HG03520 (cell line): Measurements from ENCODE around the gene KIR2DL3.
"Not testable (repeated sequence)": the region's sequence is repeated elsewhere in the genome, so short reads cannot be mapped to it uniquely, and the experiment has no call there.

ENCODE experiments used
- ATAC-seq: cut with Tn5 transposase; IDR thresholded peaks from one replicate; pipeline ENCODE4 v1.9.1; 2021; ENCODE audit warnings: mild to moderate bottlenecking, moderate library complexity; ENCODE audit not compliant: unreplicated experiment

Gene KIR2DL3

DNA sequence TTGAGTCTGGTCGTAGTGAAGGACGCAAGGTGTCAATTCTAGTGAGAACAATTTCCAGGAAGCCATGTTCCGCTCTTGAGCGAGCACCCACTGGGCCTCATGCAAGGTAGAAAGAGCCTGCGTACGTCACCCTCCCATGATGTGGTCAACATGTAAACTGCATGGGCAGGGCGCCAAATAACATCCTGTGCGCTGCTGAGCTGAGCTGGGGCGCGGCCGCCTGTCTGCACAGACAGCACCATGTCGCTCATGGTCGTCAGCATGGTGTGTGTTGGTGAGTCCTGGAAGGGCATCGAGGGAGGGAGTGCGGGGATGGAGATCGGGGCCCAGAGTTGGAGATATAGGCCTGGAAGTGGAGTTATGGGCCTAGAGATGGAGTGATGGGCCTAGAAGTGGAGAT lies at the start of gene KIR2DL3:
KIR2DL3 (plus strand) TSS at position 208 of the 400 bp plus-strand sequence; CDS start at position 241, 33 bp downstream.
- not testable (repeated sequence) for ATAC-seq

DNA sequence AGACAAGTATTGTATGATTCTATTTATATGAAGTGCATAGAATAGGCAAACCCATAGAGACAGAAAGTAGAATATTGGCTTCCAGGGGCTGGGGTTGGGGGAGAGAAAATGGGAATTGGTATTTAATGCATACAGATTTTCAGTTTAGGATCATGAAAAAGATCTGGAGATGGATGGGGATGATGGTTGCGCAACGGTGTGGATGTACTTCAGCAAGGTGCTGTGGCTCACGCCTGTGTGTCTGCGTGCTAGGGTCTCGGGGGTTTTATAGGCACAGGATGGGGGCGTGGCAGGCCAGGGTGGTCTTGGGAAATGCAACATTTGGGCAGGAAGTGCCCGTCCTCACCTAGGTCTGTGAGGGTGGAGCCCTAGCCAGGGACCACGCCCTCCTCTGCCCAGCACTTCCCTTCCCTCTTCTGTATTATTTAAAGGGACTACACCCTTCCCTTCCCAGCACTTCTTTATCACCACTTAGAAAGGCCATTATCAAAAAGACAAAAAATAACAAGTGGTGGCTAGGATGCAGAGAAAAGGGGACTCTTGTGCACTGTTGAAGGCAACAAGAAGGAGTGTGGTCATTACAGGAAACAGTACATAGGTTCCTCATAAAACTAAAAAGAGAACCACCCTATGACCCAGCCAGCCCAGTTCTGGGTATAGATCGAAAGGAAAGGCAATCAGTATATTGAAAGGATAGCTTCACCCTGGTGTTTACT lies 46.6 kb upstream of the KIR2DL3 start:
- ATAC-seq: no peak

DNA sequence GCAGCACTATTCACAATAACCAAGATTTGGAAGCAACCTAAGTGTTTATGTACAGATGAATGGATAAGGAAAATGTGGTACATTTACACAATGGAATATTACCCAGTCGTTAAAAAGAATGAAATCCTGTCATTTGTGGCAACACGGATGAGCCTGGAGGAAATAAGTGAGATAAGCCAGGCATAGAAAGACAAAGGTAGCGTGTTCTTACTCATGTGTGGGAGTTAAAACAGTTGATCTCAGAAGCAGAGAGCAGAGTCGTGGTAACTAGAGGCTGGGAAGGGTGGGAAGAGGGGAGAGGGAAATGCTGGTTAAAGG lies 46.1 kb upstream of the KIR2DL3 start:
- no peak for ATAC-seq

DNA sequence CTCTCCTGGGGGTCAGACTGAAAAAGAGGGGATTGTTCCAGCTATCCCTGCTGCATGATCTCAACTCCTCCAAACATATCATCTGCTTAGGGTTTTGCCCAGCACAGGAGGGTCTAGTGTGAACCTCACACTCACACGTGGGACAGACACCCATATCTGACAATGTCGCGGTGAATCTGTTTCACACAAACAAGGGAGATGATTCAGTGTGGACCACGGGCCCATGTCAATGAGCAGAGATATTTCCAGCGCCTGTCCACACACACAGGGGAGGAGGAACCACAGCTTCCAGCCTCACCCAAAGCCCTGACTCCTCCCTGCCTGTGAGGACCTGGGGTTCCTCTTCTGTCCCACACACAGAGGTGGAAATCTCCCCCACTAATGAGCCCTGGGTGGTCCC lies 43.7 kb upstream of the KIR2DL3 start:
- no peak for ATAC-seq

DNA sequence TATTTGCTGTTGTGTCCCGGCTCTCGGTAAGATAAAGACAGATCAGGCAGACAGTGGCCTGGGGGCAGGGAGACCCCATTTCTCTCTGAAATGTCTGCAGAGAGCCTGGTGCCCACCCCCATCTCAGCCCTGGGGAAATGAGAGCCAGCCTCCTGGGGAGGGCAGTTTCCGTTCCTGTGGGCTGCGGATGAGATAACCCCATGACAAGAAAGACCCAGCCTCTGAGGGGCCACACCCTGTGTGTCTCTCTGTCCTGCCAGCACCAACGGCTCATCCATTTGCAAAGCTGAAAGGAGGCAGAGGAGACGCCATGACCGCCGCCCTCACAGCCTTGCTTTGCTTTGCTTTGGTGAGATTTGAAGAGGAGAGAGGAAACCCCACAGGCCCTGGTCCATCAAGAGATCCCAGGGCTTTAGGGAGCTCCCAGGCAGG lies 42.2 kb upstream of the KIR2DL3 start:
- ATAC-seq: no peak

DNA sequence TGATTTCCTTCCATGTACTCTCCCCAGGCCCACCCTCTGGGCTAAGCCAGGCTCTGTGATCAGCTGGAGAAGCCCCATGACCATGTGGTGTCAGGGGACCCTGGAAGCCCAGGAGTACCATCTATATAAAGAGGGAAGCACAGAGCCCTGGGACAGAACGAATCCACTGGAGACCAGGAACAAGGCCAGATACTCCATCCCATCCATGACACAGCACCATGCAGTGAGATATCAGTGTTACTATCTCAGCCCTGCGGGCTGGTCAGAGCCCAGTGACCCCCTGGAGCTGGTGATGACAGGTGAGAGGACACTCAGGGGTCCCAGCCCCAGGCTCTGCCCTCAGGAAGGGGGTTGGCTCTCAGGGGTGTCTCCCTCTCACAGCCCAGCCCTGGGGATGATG lies 41.5 kb upstream of the KIR2DL3 start:
- no peak for ATAC-seq

DNA sequence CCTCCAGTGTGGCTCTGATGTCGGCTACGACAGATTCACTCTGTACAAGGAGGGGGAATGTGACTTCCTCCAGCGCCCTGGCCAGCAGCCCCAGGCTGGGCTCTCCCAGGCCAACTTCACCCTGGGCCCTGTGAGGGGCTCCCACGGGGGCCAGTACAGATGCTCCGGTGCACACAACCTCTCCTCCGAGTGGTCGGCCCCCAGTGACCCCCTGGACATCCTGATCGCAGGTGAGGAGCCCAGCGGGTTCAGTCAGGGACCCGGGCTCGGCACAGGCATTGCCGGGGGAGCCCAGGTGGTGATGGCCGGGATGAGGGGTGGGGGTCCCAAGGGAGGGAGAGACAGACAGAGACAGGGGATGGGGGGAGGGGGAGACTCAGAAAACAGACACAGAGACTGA lies 40.6 kb upstream of the KIR2DL3 start:
- not testable (repeated sequence) for ATAC-seq

DNA sequence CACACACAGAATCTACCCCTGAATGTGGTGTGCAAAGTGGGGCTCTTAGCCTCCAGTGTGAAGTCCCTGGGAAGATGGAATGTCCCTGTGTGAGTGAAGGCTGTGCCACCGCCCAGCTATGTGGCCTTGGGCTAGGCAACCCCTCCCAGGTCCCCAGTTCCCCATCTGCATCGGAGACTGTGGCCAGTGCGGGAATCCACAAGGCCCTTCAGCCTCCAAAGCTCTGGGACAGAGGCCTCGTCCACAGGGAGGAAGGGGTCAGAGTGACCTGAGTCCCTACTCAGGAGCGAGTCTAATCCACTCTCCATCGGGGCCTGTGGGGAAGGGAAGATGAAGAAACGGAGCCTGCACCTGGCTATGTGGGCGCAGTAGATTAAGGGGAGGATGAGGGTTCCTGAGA lies 33.4 kb upstream of the KIR2DL3 start:
- no peak for ATAC-seq

DNA sequence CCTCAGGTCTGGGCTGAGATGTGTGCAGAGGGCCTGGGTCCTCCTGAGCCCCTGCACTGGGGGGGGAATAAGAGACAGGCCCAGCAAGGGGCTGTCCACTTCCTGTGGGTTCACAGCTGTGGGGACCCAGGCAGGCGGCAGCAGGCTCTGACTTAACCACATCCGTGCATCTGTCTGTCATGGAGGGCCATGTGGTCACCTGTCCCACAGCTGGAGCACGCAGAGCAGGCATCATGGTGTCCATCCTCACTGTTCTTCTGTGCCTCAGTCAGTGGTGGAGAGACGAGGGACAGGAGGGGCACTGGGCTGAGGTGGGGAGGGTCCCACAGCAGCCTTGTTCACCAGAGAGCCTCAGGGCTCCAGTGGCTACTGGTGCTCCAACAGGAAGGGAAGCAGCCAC lies 30.4 kb upstream of the KIR2DL3 start:
- ATAC-seq: no peak

DNA sequence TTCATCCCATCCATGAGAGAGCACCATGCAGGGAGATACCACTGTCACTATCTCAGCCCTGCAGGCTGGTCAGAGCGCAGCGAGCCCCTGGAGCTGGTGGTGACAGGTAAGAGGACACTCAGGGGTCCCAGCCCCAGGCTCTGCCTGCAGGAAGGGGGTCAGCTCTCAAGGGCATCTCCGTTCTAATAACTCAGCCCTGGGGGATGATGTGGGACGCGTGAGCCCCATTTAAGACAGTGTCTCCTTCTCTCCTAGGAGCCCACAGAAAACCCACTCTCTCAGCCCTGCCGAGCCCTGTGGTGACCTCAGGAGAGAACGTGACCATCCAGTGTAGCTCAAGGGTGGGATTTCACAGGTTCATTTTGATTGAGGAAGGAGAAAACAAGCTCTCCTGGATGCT lies 29.5 kb upstream of the KIR2DL3 start:
- no peak for ATAC-seq

DNA sequence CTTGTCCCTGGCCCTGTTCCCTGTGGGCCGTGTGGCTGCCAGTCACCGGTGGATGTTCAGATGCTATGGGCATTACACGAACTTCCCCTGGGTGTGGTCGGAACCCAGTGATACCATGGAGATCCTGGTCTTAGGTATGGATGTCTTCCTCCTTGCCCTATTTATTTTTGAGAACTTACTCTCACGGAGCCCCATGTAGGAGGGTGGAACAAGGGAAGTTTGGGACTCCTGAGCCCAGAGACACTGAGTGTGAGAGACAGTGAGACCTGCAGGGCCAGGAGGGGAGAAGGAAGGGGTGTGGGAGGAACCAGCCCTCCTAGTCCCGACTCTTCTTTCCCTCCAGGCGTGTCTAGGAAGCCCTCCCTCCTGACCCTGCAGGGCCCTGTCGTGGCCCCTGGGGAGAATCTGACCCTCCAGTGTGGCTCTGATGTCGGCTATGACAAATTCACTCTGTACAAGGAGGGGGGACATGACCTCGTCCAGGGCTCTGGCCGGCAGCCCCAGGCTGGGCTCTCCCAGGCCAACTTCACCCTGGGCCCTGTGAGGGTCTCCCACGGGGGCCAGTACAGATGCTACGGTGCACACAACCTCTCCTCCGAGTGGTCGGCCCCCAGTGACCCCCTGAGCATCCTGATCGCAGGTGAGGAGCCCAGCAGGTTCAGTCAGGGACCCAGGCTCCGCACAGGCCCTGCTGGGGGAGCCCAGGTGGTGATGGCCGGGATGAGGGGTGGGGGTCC lies 28.9 kb upstream of the KIR2DL3 start:
- no peak for ATAC-seq

DNA sequence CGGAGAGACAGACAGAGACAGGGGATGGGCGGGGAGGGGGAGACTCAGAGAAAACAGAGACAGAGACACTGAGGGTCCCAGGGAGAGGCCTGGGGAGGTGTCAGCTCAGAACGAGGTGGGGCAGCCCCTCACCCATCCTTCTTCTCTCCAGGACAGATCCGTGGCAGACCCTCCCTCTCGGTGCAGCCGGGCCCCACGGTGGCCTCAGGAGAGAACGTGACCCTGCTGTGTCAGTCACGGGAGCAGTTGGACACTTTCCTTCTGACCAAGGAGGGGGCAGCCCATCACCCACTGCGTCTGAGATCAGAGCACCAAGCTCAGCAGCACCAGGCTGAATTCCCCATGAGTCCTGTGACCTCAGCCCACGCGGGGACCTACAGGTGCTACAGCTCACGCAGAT lies 28.4 kb upstream of the KIR2DL3 start:
- not testable (repeated sequence) for ATAC-seq

DNA sequence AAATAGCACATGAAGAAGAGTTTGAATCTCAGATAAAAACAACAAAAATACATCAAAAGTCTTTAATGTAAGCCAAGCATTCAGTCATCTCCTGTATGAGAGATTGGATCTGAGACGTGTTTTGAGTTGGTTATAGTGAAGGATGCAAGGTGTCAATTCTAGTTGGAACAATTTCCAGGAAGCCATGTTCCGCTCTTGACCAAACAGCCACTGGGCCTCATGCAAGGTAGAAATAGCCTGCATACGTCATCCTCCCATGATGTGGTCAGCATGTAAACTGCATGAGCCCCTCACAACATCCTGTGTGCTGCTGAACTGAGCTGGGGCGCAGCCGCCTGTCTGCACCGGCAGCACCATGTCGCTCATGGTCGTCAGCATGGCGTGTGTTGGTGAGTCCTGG lies 14.2 kb upstream of the KIR2DL3 start, which contains the start of gene KIR3DL3:
KIR3DL3 (plus strand) TSS at position 301 of the 400 bp plus-strand sequence; CDS start at position 356, 55 bp downstream.
- no peak for ATAC-seq

DNA sequence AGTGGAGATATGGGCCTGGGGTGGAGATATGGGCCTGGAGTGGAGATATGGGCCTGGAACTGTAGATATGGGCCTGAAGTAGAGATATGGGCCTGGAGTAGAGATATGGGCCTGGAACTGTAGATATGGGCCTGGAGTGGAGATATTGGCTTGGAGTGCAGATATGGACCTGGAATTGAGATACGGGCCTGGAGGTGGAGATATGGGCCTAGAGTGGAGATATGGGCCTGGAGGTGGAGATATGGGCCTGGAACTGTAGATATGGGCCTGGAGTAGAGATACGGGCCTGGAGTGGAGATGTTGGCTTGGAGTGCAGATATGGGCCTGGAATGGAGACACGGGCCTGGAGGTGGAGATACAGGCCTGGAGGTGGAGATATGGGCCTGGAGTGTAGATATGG lies 13.7 kb upstream of the KIR2DL3 start:
- ATAC-seq: no peak

DNA sequence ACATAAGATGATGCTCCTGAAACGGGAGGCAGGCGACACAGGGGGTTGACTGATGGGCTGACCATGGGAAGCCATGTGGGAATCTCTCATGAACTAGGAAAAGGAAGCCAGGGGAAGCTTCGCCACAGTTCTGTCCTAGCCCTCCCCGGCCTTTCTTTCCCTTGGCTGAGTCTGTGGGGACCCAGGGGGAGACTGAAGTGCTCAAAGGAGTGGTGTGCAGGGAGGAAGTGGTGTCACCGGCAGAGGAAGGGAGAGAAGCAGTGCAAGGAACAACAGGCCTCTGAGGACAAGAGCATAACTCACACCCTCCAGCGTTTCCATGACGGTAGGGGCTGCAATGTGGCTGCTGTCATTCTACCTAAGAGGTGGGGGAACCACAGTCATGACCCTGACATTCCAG lies 13.0 kb upstream of the KIR2DL3 start:
- ATAC-seq: no peak

DNA sequence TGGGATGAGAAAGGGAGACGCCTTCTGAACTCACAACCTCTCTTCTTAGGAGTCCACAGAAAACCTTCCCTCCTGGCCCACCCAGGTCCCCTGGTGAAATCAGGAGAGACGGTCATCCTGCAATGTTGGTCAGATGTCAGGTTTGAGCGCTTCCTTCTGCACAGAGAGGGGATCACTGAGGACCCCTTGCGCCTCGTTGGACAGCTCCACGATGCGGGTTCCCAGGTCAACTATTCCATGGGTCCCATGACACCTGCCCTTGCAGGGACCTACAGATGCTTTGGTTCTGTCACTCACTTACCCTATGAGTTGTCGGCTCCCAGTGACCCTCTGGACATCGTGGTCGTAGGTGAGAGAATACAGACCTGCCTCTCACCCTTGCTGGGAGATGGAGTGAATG lies 10.8 kb upstream of the KIR2DL3 start:
- no peak for ATAC-seq

DNA sequence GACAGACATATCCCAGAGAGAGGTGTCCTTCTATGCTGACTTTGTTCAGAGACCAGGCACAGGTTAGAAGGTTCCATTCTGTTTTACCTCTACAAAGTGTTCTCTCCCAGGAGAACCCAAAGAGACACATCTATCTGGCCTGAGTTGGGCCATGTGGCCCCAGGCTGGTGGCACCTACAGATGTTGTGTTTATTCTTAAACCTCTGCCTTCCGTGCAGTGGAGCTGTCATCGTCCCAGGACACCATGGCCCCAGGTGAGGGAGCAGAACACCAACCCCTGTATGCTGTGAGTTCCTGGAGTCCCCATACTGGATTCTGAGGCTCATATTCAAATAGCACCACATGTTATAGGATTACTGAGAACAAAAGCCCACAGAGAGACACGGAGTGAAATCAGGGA lies 10.1 kb upstream of the KIR2DL3 start:
- ATAC-seq: no peak

DNA sequence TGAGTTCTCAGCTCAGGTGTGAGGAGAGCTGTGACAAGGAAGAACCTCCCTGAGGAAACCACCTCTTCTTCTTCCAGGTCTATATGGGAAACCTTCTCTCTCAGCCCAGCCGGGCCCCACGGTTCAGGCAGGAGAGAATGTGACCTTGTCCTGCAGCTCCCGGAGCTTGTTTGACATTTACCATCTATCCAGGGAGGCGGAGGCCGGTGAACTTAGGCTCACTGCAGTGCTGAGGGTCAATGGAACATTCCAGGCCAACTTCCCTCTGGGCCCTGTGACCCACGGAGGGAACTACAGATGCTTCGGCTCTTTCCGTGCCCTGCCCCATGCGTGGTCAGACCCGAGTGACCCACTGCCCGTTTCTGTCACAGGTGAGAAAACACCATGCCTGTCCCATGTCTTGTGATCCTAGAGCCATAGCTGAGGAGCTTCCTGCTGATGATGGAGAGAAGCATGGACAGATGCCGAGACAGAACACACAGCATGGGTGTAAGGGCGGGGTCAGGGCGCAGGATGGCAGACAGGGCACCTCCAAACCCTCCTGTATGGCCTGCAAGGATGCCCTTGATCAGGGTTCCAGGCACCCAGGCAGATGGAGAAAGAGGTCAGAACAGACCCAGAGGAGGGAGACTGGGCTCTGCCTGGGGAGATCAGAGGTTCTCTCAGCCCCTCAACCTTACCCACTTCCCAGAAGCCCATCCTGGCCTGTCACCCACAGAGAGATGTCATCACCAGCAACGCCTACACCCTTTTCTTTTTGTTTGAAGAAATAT lies 8.7 kb upstream of the KIR2DL3 start:
- no peak for ATAC-seq

DNA sequence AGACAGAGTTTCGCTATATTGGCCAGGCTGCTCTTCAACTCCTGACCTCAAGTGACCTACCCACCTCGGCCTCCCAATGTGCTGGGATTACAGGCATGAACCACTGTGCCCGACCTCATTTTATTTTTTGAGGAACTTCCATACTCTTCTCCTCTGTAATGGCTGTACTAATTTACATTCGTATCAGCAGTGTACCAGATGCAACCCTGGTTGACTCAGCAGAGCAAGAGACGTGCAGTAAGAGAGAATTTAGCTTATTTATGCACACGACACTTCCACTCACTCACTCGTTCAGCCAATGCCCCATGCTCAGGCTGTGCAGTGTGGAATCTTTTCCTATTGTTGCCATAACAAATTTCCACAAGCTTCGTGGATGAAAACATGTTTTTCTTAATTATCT lies 7.1 kb upstream of the KIR2DL3 start:
- ATAC-seq: no peak

DNA sequence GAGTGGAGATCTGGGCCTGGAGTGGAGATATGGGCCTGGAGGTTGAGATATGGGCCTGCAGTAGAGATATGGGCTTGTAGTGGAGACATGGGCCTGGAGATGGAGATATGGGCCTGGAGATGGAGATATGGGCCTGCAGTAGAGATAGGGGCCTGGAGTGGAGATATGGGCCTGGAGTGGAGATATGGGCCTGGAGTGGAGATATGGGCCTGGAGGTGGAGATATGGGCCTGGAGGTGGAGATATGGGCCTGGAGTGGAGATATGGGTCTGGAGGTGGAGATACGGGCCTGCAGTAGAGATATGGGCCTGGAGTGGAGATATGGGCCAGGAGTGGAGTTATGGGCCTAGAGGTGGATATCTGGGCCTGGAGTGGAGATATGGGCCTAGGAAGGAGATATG lies 402 bp downstream of the KIR2DL3 start:
- no peak for ATAC-seq

DNA sequence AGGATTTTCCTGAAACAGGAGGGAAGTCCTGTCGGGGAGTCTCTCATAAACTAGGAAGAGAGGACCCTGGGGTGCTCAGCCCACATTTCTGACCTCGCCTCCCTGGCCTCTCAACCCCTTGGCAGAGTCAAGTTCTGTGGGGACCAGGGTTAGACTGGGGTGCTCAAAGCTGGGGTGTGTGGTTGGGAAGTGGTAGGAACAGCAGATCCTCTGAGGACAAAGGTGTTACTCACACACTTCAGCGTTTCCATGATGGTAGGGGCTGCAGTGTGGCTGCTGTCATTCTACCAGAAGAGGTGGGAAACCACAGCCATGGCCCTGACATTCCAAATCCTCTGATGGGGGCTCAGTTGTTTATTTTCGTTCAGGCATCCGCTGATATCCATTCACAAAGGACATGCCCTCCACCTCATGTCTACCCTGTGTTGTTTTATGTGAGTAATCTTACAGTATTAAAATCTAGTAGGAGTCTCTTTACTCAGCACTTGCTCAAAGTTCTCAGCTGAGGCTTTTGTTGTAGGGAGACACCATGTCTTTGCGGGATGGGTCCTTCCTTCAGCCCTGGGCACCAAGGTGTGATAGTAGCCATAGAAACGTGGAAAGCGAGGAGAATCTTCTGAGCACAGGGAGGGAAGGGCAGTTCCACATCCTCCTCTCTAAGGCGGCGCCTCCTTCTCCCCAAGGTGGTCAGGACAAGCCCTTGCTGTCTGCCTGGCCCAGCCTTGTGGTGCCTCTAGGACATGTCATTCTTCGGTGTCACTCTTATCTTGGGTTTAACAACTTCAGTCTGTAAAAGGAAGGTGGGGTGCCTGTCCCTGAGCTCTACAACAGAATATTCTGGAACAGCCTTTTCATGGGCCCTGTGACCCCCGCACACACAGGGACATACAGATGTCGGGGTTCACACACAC lies 1.5 kb downstream of the KIR2DL3 start:
- no peak for ATAC-seq
